Lung (tissue), 12 donors: Measurements from ENCODE around the gene CCDC88A. TPM values are rescaled to one million over a fixed set of nuclear protein-coding genes. Genes with fewer than 3 reads are reported as not detected.

Experiments
- ATAC-seq: fragments of 200-7000 bp; cut with Tn5 transposase; one replicate; pipeline ENCODE4 v1.9.1; 2020; ENCODE audit warnings: moderate number of reproducible peaks; ENCODE audit not compliant: insufficient read depth, low FRiP score
- DNase-seq, 3 donors: peaks; one replicate each; pipeline ENCODE4 v3.0.0-alpha.2; 2013 to 2017
- H3K27ac ChIP-seq, 2 donors: one replicate each; pipeline ENCODE4 v1.5.1; 2013; ENCODE audit warnings: mild to moderate bottlenecking in 2 of 2, moderate library complexity in 2 of 2, control low read depth in 1 of 2, inconsistent platforms in 1 of 2, low read depth in 1 of 2, low read length in 1 of 2
- H3K27me3 ChIP-seq, 3 donors: one replicate each; pipeline ENCODE4 v1.5.1; 2013; ENCODE audit warnings: low read length in 2 of 3; ENCODE audit not compliant: control insufficient read depth in 3 of 3, insufficient read depth in 3 of 3
- H3K36me3 ChIP-seq, 4 donors: one replicate each; pipeline ENCODE4 v1.5.1; 2013; ENCODE audit warnings: low read length in 4 of 4, mild to moderate bottlenecking in 1 of 4, moderate library complexity in 1 of 4; ENCODE audit not compliant: control insufficient read depth in 4 of 4, insufficient read depth in 4 of 4
- H3K4me1 ChIP-seq, 5 donors: one replicate each; pipeline ENCODE4 v1.5.1; 2013; ENCODE audit warnings: low read length in 5 of 5, mild to moderate bottlenecking in 2 of 5, moderate library complexity in 1 of 5; ENCODE audit not compliant: control insufficient read depth in 5 of 5, insufficient read depth in 5 of 5
- H3K4me3 ChIP-seq: one replicate; pipeline ENCODE4 v1.5.1; 2013; ENCODE audit warnings: mild to moderate bottlenecking, control low read depth, moderate library complexity
- H3K9ac ChIP-seq, 2 donors: one replicate each; pipeline ENCODE4 v1.5.1; 2013; ENCODE audit warnings: low read length in 2 of 2, control low read depth in 1 of 2; ENCODE audit not compliant: insufficient read depth in 1 of 2
- H3K9me3 ChIP-seq, 4 donors: one replicate each; pipeline ENCODE4 v1.5.1; 2013; ENCODE audit warnings: low read length in 3 of 4, mild to moderate bottlenecking in 1 of 4, moderate library complexity in 1 of 4; ENCODE audit not compliant: control insufficient read depth in 4 of 4, insufficient read depth in 3 of 4
- WGBS, 2 donors: extraction: QIAGEN DNeasy Blood & Tissue Kit; methylation state at CpG; one replicate each; pipeline ENCODE4 v1.1.7; 2013; 5-methylcytosine and 5-hydroxymethylcytosine counted together
- polyA plus RNA-seq, 2 donors: library from polyadenylated mRNA; stranded (reverse); fragments of 200-250 nt; gene quantifications; one replicate each; pipeline ENCODE4 v1.2.1, GENCODE V29; 2013
- total RNA-seq, 2 donors: library from RNA; depleted of rRNA in 1 of 2; stranded (reverse); fragments of >200 nt in 1 of 2; gene quantifications; one replicate each; pipeline ENCODE4 v1.2.1, GENCODE V29; 2014 to 2021
- TF ChIP-seq, protein P1 (sequence below): IDR thresholded peaks from 2 replicates; pipeline ENCODE4 v1.5.1; 2012; ENCODE audit warnings: mild to moderate bottlenecking; ENCODE audit errors: control extremely low read depth, extremely low read depth
- donor health status: control.
- donor health status: control.
- donor health status: Bipolar disorder and iron deficiency.
- donor health status: healthy.
- donor health status: DM: yes; HTN: yes; CAD: no.

CCDC88A gene
- total and polyA plus RNA-seq, 4 donors = 13.3 to 91.9 (median 61.5) TPM

DNA sequence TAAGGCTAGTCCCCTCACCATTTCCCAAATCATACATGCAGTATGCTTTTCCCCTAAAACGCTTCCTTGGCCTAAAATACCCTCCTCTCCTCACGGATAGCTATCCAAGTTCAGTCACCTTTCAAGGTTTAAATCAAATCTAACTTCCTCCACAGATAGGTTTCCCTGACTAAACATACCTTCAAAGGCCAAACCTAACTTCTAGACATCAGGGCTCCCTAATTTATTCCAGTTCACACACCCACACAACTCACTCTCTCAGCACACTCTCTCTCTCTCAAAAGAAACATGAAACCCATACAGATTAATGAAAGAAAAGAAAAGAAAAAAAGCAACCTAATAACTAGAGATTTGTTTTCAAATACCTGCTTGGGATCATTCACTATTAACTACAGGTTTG, 14.5 kb downstream of the CCDC88A start:
- ATAC-seq (no peak), DNase-seq (no peak)
- TF ChIP-seq, protein P1, sequence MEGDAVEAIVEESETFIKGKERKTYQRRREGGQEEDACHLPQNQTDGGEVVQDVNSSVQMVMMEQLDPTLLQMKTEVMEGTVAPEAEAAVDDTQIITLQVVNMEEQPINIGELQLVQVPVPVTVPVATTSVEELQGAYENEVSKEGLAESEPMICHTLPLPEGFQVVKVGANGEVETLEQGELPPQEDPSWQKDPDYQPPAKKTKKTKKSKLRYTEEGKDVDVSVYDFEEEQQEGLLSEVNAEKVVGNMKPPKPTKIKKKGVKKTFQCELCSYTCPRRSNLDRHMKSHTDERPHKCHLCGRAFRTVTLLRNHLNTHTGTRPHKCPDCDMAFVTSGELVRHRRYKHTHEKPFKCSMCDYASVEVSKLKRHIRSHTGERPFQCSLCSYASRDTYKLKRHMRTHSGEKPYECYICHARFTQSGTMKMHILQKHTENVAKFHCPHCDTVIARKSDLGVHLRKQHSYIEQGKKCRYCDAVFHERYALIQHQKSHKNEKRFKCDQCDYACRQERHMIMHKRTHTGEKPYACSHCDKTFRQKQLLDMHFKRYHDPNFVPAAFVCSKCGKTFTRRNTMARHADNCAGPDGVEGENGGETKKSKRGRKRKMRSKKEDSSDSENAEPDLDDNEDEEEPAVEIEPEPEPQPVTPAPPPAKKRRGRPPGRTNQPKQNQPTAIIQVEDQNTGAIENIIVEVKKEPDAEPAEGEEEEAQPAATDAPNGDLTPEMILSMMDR = no peak
- no peaks in the 10 kb centered on the region for H3K4me1 ChIP-seq
- WGBS, 2 donors = 96% methylated on average over 2 of the region's 2 CpGs
- no peak overlapping the region for H3K27ac ChIP-seq
- no peak overlapping the region for H3K9ac ChIP-seq
- H3K4me3 ChIP-seq = no peak overlapping the region
- no peaks in the 10 kb centered on the region for H3K9me3 ChIP-seq
- H3K36me3 ChIP-seq = peaks cover 3 to 9% (median 3%) of the 10 kb centered on the region in 4 donors
- H3K27me3 ChIP-seq = no peaks in the 10 kb centered on the region

DNA sequence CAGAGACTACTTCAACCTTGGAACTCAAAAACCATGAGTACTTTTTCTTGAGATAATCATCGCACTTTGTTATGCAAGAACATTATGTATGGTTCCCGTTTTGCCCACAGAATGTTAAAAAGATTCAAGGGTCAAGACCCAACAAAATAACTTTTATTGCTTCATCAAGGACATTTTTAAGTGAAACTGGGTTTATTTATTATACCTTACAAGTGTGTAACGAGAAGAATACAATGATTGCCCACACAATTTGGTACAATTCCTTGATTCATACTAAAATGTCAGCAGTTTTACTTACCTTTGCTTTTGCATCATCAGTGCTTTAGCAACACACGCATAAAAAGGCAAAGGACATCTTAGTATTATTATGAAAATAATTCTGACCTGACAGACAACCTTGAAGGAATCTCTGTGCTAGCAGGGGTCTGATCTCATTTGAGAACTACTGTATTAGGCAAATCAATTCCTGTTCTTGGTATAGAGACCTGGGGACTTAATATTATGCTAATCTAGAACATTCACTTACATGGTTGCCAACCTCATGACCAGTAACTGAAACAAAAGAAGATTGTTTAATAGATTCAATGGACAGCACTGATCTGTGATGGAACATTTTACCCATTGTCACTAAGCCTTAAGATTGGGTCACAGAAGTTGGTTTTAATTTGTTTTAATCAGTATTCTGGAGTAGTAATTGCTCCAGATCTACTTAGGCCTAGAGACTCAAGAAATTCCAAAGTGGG, 16.2 kb downstream of the CCDC88A start:
- 70 to 75% methylated on average over 4 of the region's 4 CpGs for WGBS, 2 donors
- no peak overlapping the region for H3K27ac ChIP-seq
- no peak for DNase-seq
- H3K4me3 ChIP-seq = no peak overlapping the region
- H3K9ac ChIP-seq = no peak overlapping the region
- H3K9me3 ChIP-seq = no peaks in the 10 kb centered on the region
- peaks cover 3 to 4% (median 3%) of the 10 kb centered on the region in 4 donors for H3K36me3 ChIP-seq
- TF ChIP-seq, protein P1 = no peak
- H3K4me1 ChIP-seq = no peaks in the 10 kb centered on the region
- ATAC-seq = no peak
- H3K27me3 ChIP-seq = no peaks in the 10 kb centered on the region

DNA sequence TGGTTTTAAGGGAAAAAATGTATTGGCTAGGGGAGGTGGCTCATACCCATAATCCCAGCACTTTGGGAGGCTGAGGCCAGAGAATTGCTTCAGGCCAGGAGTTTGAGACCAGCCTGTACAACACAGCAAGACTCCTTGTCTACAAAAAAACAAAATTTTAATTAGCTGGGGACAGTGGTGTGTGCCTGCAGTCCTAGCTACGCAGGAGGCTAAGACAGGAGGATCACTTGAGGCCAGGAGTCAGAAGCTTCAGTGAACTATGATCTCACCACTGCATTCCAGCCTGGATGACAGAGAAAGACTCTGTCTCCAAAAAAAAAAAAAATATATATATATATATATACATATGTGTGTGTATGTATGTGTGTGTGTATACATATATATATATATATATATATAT, 18.5 kb downstream of the CCDC88A start:
- Histone ChIP-seq H3K27ac (no peak overlapping the region), H3K9me3 (no peaks in the 10 kb centered on the region), H3K9ac (no peak overlapping the region), H3K27me3 (no peaks in the 10 kb centered on the region), H3K36me3 (peaks cover 3 to 4% (median 3%) of the 10 kb centered on the region in 4 donors), H3K4me1 (no peaks in the 10 kb centered on the region), H3K4me3 (no peak overlapping the region)
- DNase-seq = no peak
- ATAC-seq = no peak
- 100% methylated on average over 1 of the region's 1 CpG for WGBS, 2 donors
- TF ChIP-seq, protein P1 = no peak
